ENCODE measurements around the gene DGKG. TPM values are rescaled to one million over a fixed set of nuclear protein-coding genes. Genes with fewer than 3 reads are reported as not detected.

Gene DGKG
- total RNA-seq, 3 donors from 2014 or later = 0.59 to 2.3 (median 2.1) TPM

- H3K4me1 ChIP-seq = no peaks in the 10 kb centered on the region
- intact Hi-C loops (cut with DNase I; ENCODE audit: low total_unique reads) = no loop called here
- peak overlapping the region; percentile 34 to 41 for H3K27ac ChIP-seq
- H3K4me3 ChIP-seq = no peak overlapping the region
- no peaks in the 10 kb centered on the region for H3K27me3 ChIP-seq
- TF ChIP-seq POLR2A (IDR thresholded peaks at IDR 0.05) (no peak), CTCF (IDR thresholded peaks at IDR 0.05) (no peak), POLR2AphosphoS5 (IDR thresholded peaks at IDR 0.05) (no peak)
- no peaks in the 10 kb centered on the region for H3K36me3 ChIP-seq
- H3K9me3 ChIP-seq = no peaks in the 10 kb centered on the region
- DNase-seq (ENCODE audit: low spot score in 2 of 2) = no peak
Measured at GRCh38 chr3:186239321-186239720, 122.7 kb downstream of the DGKG start.

GRCh38 chr3:186237915-186238314 lies 124.1 kb downstream of the DGKG start:
- DNase-seq (ENCODE audit: low spot score in 2 of 2) = no peak
- no peaks in the 10 kb centered on the region for H3K36me3 ChIP-seq
- H3K9me3 ChIP-seq = no peaks in the 10 kb centered on the region
- no peak overlapping the region for H3K27ac ChIP-seq
- TF ChIP-seq POLR2A (IDR thresholded peaks at IDR 0.05) (no peak), POLR2AphosphoS5 (IDR thresholded peaks at IDR 0.05) (no peak), CTCF (IDR thresholded peaks at IDR 0.05) (no peak)
- H3K27me3 ChIP-seq = no peaks in the 10 kb centered on the region
- H3K4me3 ChIP-seq = no peak overlapping the region
- no peaks in the 10 kb centered on the region for H3K4me1 ChIP-seq
- intact Hi-C loops (cut with DNase I; ENCODE audit: low total_unique reads) = no loop called here

- Histone ChIP-seq H3K27ac (no peak overlapping the region), H3K36me3 (no peaks in the 10 kb centered on the region), H3K9me3 (no peaks in the 10 kb centered on the region), H3K4me3 (no peak overlapping the region), H3K4me1 (no peaks in the 10 kb centered on the region), H3K27me3 (no peaks in the 10 kb centered on the region)
- no peak for DNase-seq (ENCODE audit: low spot score in 2 of 2)
- intact Hi-C loops (cut with DNase I; ENCODE audit: low total_unique reads) = no loop called here
- TF ChIP-seq CTCF (IDR thresholded peaks at IDR 0.05) (no peak), POLR2AphosphoS5 (IDR thresholded peaks at IDR 0.05) (no peak)
Measured at GRCh38 chr3:186236357-186237020, 125.5 kb downstream of the DGKG start.

- DNase-seq (ENCODE audit: low spot score in 2 of 2) = no peak
- TF ChIP-seq CTCF (IDR thresholded peaks at IDR 0.05) = no peak
- no peak for TF ChIP-seq POLR2AphosphoS5 (IDR thresholded peaks at IDR 0.05)
- no peak for TF ChIP-seq POLR2A (IDR thresholded peaks at IDR 0.05)
Measured at GRCh38 chr3:186235554-186235953, 126.5 kb downstream of the DGKG start.

GRCh38 chr3:186234152-186234551 lies 127.9 kb downstream of the DGKG start:
- DNase-seq (ENCODE audit: low spot score in 2 of 2) = no peak
- H3K27ac ChIP-seq = no peak overlapping the region
- no peaks in the 10 kb centered on the region for H3K9me3 ChIP-seq
- H3K4me1 ChIP-seq = no peaks in the 10 kb centered on the region
- TF ChIP-seq CTCF (IDR thresholded peaks at IDR 0.05) = no peak
- no peak for TF ChIP-seq POLR2AphosphoS5 (IDR thresholded peaks at IDR 0.05)
- TF ChIP-seq POLR2A (IDR thresholded peaks at IDR 0.05) = no peak
- no peaks in the 10 kb centered on the region for H3K27me3 ChIP-seq
- H3K36me3 ChIP-seq = no peaks in the 10 kb centered on the region
- intact Hi-C loops (cut with DNase I; ENCODE audit: low total_unique reads) = no loop called here
- no peak overlapping the region for H3K4me3 ChIP-seq

More at GRCh38 chr3:186235554-186235953, 126.5 kb downstream of the DGKG start:
- Histone ChIP-seq H3K27ac (no peak overlapping the region), H3K4me1 (no peaks in the 10 kb centered on the region), H3K9me3 (no peaks in the 10 kb centered on the region), H3K27me3 (no peaks in the 10 kb centered on the region), H3K36me3 (no peaks in the 10 kb centered on the region), H3K4me3 (no peak overlapping the region)
- intact Hi-C loops (cut with DNase I; ENCODE audit: low total_unique reads) = no loop called here

Data from breast epithelium (tissue), 4 donors.